Activated B cell treated with CpG ODN at 0.5 μM for 24 hours (primary cell): Measurements from ENCODE around the gene TASP1. TPM values are rescaled to one million over a fixed set of nuclear protein-coding genes. Genes with fewer than 3 reads are reported as not detected.

Source experiments
- ATAC-seq: fragments of 200-7000 bp; cut with Tn5 transposase; one replicate; pipeline ENCODE4 v1.10.0; 2021; ENCODE audit warnings: low read depth, mild to moderate bottlenecking, moderate library complexity
- CTCF ChIA-PET: fragments of 350-600 bp; sonication (Branson Sonifier 250); formaldehyde crosslinking; loops from one replicate; lab custom pipeline; 2021; ENCODE audit warnings: antibody characterized with exemption; lab: Charles Lee
- POLR2A ChIA-PET: fragments of 350-600 bp; sonication (Branson Sonifier 250); formaldehyde crosslinking; loops from one replicate; lab custom pipeline; 2021; ENCODE audit warnings: antibody characterized with exemption; lab: Charles Lee
- DNase-seq: peaks from one replicate; pipeline ENCODE4 v3.0.0; 2022
- H3K27ac Mint-ChIP-seq: one replicate; pipeline ENCODE4 v1.8.0; 2020; ENCODE audit warnings: mixed read lengths
- H3K27me3 Mint-ChIP-seq: one replicate; pipeline ENCODE4 v1.8.0; 2021; ENCODE audit warnings: mixed read lengths
- H3K36me3 Mint-ChIP-seq: one replicate; pipeline ENCODE4 v1.8.0; 2021; ENCODE audit warnings: low read depth, mixed read lengths
- H3K4me1 Mint-ChIP-seq: one replicate; pipeline ENCODE4 v1.8.0; 2021; ENCODE audit warnings: mixed read lengths
- H3K4me3 Mint-ChIP-seq: one replicate; pipeline ENCODE4 v1.8.0; 2020; ENCODE audit warnings: mild to moderate bottlenecking, mixed read lengths
- H3K9me3 Mint-ChIP-seq: one replicate; pipeline ENCODE4 v1.8.0; 2020; ENCODE audit warnings: mixed read lengths
- CTCF ChIP-seq: fragments of 200-600 bp; IDR thresholded peaks from one replicate; pipeline ENCODE4 v1.8.0; 2022; ENCODE audit warnings: antibody characterized with exemption, mild to moderate bottlenecking
- intact Hi-C: fragments of 100-400 bp; cut with micrococcal nuclease; formaldehyde crosslinking; loops from one replicate; pipeline ENCODE4 v1.15.1; 2024
- total RNA-seq: library from RNA; stranded (reverse); gene quantifications from 2 replicates; pipeline ENCODE4 v1.2.3, GENCODE V29; 2022

TASP1 gene
- total RNA-seq, 1 donor from 2014 or later = 20.6 TPM

- DNase-seq (no peak), ATAC-seq (peak; percentile 54)
- Mint-ChIP-seq H3K36me3 (peaks cover 5% of the 10 kb centered on the region), H3K4me3 (no peak overlapping the region), H3K9me3 (no peaks in the 10 kb centered on the region), H3K27me3 (no peaks in the 10 kb centered on the region), H3K4me1 (no peaks in the 10 kb centered on the region), H3K27ac (no peak overlapping the region)
- POLR2A ChIA-PET = no interaction called here
- CTCF ChIA-PET = interaction anchor here (1.0 to 1.1 kb wide), 2 partner anchors 121 to 329 kb away, joined by 3 to 5 read pairs; no protein-coding TSS in a partner anchor
- intact Hi-C loops = loop anchor here (1.0 to 2.0 kb wide), 3 partner anchors 88 to 329 kb away; no protein-coding TSS in a partner anchor
- TF ChIP-seq CTCF = no peak
Observed at GRCh38 chr20:13458860-13459451, 179.8 kb downstream of the TASP1 start.

- peaks cover 12% of the 10 kb centered on the region for H3K36me3 Mint-ChIP-seq
- ATAC-seq (no peak), DNase-seq (no peak)
- H3K4me3 Mint-ChIP-seq = no peak overlapping the region
- no peak overlapping the region for H3K27ac Mint-ChIP-seq
- ChIA-PET CTCF (no interaction called here), POLR2A (no interaction called here)
- no peaks in the 10 kb centered on the region for H3K27me3 Mint-ChIP-seq
- TF ChIP-seq CTCF = no peak
- no peaks in the 10 kb centered on the region for H3K4me1 Mint-ChIP-seq
- H3K9me3 Mint-ChIP-seq = no peaks in the 10 kb centered on the region
- intact Hi-C loops = no loop called here
Observed at GRCh38 chr20:13457487-13457886, 181.2 kb downstream of the TASP1 start.

DNA sequence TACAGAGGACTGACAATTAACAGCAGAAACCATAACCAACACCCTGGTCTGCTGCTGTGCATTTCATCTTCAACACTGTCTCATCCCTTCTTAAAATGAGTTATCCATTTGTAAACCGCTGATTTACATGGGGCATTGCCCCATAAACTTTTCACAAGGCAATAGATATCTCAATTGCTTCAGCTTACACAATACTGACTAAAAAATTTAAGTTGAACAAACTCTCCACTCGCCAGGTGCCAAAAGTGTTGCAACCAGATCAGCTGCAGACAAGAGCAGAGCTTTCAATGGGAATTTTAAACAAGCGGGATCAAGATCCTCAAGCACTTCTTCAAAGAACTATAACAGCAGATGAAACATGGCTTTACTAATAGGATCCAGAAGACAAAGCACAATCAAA lies 183.0 kb downstream of the TASP1 start:
- no peak for ATAC-seq
- CTCF ChIA-PET = no interaction called here

GRCh38 chr20:13453367-13453766 lies 185.4 kb downstream of the TASP1 start:
- DNase-seq (no peak), ATAC-seq (no peak)
- no peaks in the 10 kb centered on the region for H3K27me3 Mint-ChIP-seq
- H3K36me3 Mint-ChIP-seq = peaks cover 22% of the 10 kb centered on the region
- H3K4me3 Mint-ChIP-seq = no peak overlapping the region
- intact Hi-C loops = no loop called here
- no peaks in the 10 kb centered on the region for H3K4me1 Mint-ChIP-seq
- TF ChIP-seq CTCF = no peak
- POLR2A ChIA-PET = no interaction called here
- H3K27ac Mint-ChIP-seq = no peak overlapping the region
- CTCF ChIA-PET = no interaction called here
- no peaks in the 10 kb centered on the region for H3K9me3 Mint-ChIP-seq

More for the DNA sequence above, 183.0 kb downstream of the TASP1 start:
- no peak for DNase-seq
- H3K9me3 Mint-ChIP-seq = no peaks in the 10 kb centered on the region
- intact Hi-C loops = no loop called here
- no peaks in the 10 kb centered on the region for H3K4me1 Mint-ChIP-seq
- peaks cover 18% of the 10 kb centered on the region for H3K36me3 Mint-ChIP-seq
- POLR2A ChIA-PET = no interaction called here
- H3K4me3 Mint-ChIP-seq = no peak overlapping the region
- H3K27ac Mint-ChIP-seq = no peak overlapping the region
- TF ChIP-seq CTCF = no peak
- no peaks in the 10 kb centered on the region for H3K27me3 Mint-ChIP-seq

DNA sequence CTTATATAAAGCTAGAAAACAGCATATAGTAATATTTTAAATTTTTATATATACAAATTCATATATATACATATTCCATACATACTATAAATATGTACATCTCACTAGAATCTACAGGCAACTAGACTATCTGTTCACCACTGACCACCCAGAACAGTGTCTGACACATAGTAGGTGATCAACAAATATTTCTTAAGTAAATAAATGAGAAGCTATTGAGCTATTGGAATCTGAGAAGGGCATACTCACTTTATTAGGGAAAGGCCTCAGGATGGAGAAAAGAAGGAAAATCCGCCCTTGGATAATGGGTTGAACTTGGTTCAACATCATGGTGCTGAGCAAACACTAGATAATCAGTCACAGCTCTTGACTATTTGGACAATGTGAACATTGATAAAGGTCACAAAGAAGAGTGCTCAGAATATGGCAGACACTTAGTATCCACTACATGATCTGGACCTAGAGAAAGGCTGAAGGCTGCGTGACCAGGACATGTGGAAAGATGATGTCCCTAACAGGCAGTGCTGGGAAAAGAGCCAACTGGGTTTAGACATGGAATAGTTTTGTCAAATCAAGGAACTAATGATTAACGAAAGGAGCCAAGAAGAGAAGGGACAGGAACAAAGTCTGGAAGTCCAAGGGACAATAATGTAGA lies 186.1 kb downstream of the TASP1 start:
- no peak for TF ChIP-seq CTCF
- Mint-ChIP-seq H3K36me3 (peaks cover 22% of the 10 kb centered on the region), H3K9me3 (no peaks in the 10 kb centered on the region), H3K27ac (no peak overlapping the region), H3K4me3 (no peak overlapping the region), H3K4me1 (no peaks in the 10 kb centered on the region), H3K27me3 (no peaks in the 10 kb centered on the region)
- intact Hi-C loops = no loop called here
- POLR2A ChIA-PET = no interaction called here
- ATAC-seq (no peak), DNase-seq (no peak)
- CTCF ChIA-PET = interaction anchor here (0.9 kb wide), 1 partner anchor 94 kb away, joined by 3 read pairs; no protein-coding TSS in a partner anchor
